IMR-90 (cell line): Measurements from ENCODE around the gene LRRC4. TPM values are rescaled to one million over a fixed set of nuclear protein-coding genes. Genes with fewer than 3 reads are reported as not detected.

Experiments used
- ATAC-seq: fragments of 200-7000 bp; cut with Tn5 transposase; 2 replicates; pipeline ENCODE4 v1.9.1; 2020; ENCODE audit warnings: low read depth, mild to moderate bottlenecking, moderate library complexity
- BruUV-seq: library from RNA; stranded (reverse); fragments of 400-500 nt; replicated peaks from 2 replicates; lab custom pipeline; 2021; lab: Mats Ljungman, UMichigan
- CTCF ChIA-PET: fragments of 300-600 bp; formaldehyde crosslinking; extraction: SDS; loops from one replicate; lab custom pipeline; 2021; ENCODE audit warnings: antibody characterized with exemption; lab: Yijun Ruan, JAX
- POLR2A ChIA-PET: fragments of 300-600 bp; sonication (Branson Sonifier 250); formaldehyde crosslinking; loops from one replicate; lab custom pipeline; 2022; ENCODE audit warnings: antibody characterized with exemption; ENCODE audit not compliant: unreplicated experiment; lab: Charles Lee
- DNase-seq: peaks from one replicate; pipeline ENCODE4 v3.0.0; 2013
- H2AFZ ChIP-seq: replicated peaks from 2 replicates; pipeline ENCODE3; 2013; ENCODE audit warnings: low read length, mild to moderate bottlenecking; ENCODE audit not compliant: poor library complexity
- H2AK5ac ChIP-seq: 2 replicates; pipeline ENCODE4 v1.6.1; 2013; ENCODE audit warnings: low read depth, low read length, inconsistent platforms
- H2AK9ac ChIP-seq: replicated peaks from 2 replicates; pipeline ENCODE3; 2013; ENCODE audit warnings: mild to moderate bottlenecking, low read depth, low read length, moderate library complexity; ENCODE audit not compliant: poor library complexity
- H2BK120ac ChIP-seq: 2 replicates; pipeline ENCODE4 v1.6.1; 2013; ENCODE audit warnings: low read depth, low read length, inconsistent platforms
- H2BK15ac ChIP-seq: 3 replicates; pipeline ENCODE4 v1.6.1; 2013; ENCODE audit warnings: low read depth, low read length, inconsistent platforms
- H2BK20ac ChIP-seq: 2 replicates; pipeline ENCODE4 v1.6.1; 2013; ENCODE audit warnings: low read depth, mild to moderate bottlenecking, inconsistent platforms, low read length, moderate library complexity
- H2BK5ac ChIP-seq: 2 replicates; pipeline ENCODE4 v1.6.1; 2013; ENCODE audit warnings: mild to moderate bottlenecking, low read depth, low read length, inconsistent platforms; ENCODE audit not compliant: poor library complexity, severe bottlenecking
- H3K14ac ChIP-seq: replicated peaks from 2 replicates; pipeline ENCODE4 v1.6.1; 2013; ENCODE audit warnings: low read depth, low read length, inconsistent platforms
- H3K18ac ChIP-seq: 2 replicates; pipeline ENCODE4 v1.6.1; 2013; ENCODE audit warnings: low read depth, low read length, control low read depth
- H3K23ac ChIP-seq: 2 replicates; pipeline ENCODE4 v1.6.1; 2013; ENCODE audit warnings: low read depth, low read length, inconsistent platforms
- H3K27ac ChIP-seq: 2 replicates; pipeline ENCODE4 v1.5.1; 2013; ENCODE audit warnings: mild to moderate bottlenecking, control low read depth, low read length; ENCODE audit not compliant: insufficient read depth
- H3K27me3 ChIP-seq: 2 replicates; pipeline ENCODE4 v1.6.1; 2013; ENCODE audit warnings: low read length; ENCODE audit not compliant: control insufficient read depth, insufficient read depth
- H3K36me3 ChIP-seq: 2 replicates; pipeline ENCODE4 v1.6.1; 2013; ENCODE audit warnings: low read length, mixed read lengths; ENCODE audit not compliant: control insufficient read depth, insufficient read depth
- H3K4ac ChIP-seq: 2 replicates; pipeline ENCODE4 v1.6.1; 2013; ENCODE audit warnings: low read depth, low read length, inconsistent platforms
- H3K4me1 ChIP-seq: 2 replicates; pipeline ENCODE4 v1.6.1; 2013; ENCODE audit warnings: low read length, mixed read lengths; ENCODE audit not compliant: control insufficient read depth, insufficient read depth
- H3K4me2 ChIP-seq: 2 replicates; pipeline ENCODE4 v1.6.1; 2013; ENCODE audit warnings: low read depth, mild to moderate bottlenecking, control low read depth, low read length, moderate library complexity
- H3K4me3 ChIP-seq: 2 replicates; pipeline ENCODE4 v1.5.1; 2013; ENCODE audit warnings: low read depth, mild to moderate bottlenecking, control low read depth, low read length, moderate library complexity; ENCODE audit not compliant: insufficient read depth
- H3K56ac ChIP-seq: 2 replicates; pipeline ENCODE4 v1.6.1; 2013; ENCODE audit warnings: low read length, inconsistent platforms; ENCODE audit not compliant: insufficient read depth; ENCODE audit errors: extremely low read depth
- H3K79me1 ChIP-seq, 2 experiments: 2 replicates each; pipeline ENCODE4 v1.6.1; 2013; ENCODE audit warnings: low read length in 2 of 2, inconsistent platforms in 1 of 2, low read depth in 1 of 2
- H3K9ac ChIP-seq: 2 replicates; pipeline ENCODE4 v1.6.1; 2013; ENCODE audit warnings: low read depth, low read length, control low read depth
- H3K9me1 ChIP-seq: 2 replicates; pipeline ENCODE4 v1.6.1; 2013; ENCODE audit warnings: low read length, inconsistent platforms; ENCODE audit not compliant: insufficient read depth
- H3K9me3 ChIP-seq: 2 replicates; pipeline ENCODE4 v1.6.1; 2013; ENCODE audit warnings: low read length; ENCODE audit not compliant: control insufficient read depth, insufficient read depth
- H4K20me1 ChIP-seq: 2 replicates; pipeline ENCODE4 v1.6.1; 2013; ENCODE audit warnings: low read length, inconsistent platforms; ENCODE audit not compliant: insufficient read depth
- H4K5ac ChIP-seq: 2 replicates; pipeline ENCODE4 v1.6.1; 2013; ENCODE audit warnings: mild to moderate bottlenecking, low read depth, low read length, control low read depth
- H4K8ac ChIP-seq, 2 experiments: 2 replicates each; pipeline ENCODE4 v1.6.1; 2013; ENCODE audit warnings: low read depth in 2 of 2, low read length in 2 of 2, control low read depth in 1 of 2, inconsistent platforms in 1 of 2
- H4K91ac ChIP-seq: 2 replicates; pipeline ENCODE4 v1.6.1; 2013; ENCODE audit warnings: low read depth, low read length, inconsistent platforms; ENCODE audit not compliant: insufficient read depth
- BHLHE40 ChIP-seq: fragments of 150-350 bp; IDR thresholded peaks from 2 replicates; pipeline ENCODE4 v1.6.1; 2016; ENCODE audit warnings: mild to moderate bottlenecking, low read depth, low read length
- CEBPB ChIP-seq: IDR thresholded peaks from 2 replicates; pipeline ENCODE4 v1.6.1; 2012; ENCODE audit warnings: low read depth, low read length, improper control_type of control experiment
- CHD1 ChIP-seq: IDR thresholded peaks from 2 replicates; pipeline ENCODE4 v1.6.1; 2012; ENCODE audit warnings: low read depth, low read length, improper control_type of control experiment
- FOS ChIP-seq: fragments of 150-350 bp; IDR thresholded peaks from 2 replicates; pipeline ENCODE4 v1.6.1; 2016; ENCODE audit warnings: low read depth, low read length
- MAFK ChIP-seq: IDR thresholded peaks from 2 replicates; pipeline ENCODE4 v1.6.1; 2012; ENCODE audit warnings: low read depth, low read length, improper control_type of control experiment
- MAZ ChIP-seq: IDR thresholded peaks from 2 replicates; pipeline ENCODE4 v1.6.1; 2012; ENCODE audit warnings: low read depth, mild to moderate bottlenecking, low read length, improper control_type of control experiment, moderate library complexity, borderline replicate concordance
- MXI1 ChIP-seq: IDR thresholded peaks from 2 replicates; pipeline ENCODE4 v1.6.1; 2012; ENCODE audit warnings: low read depth, mild to moderate bottlenecking, low read length, moderate library complexity, borderline replicate concordance
- NFE2L2 ChIP-seq: fragments of 150-350 bp; IDR thresholded peaks from 2 replicates; pipeline ENCODE4 v1.6.1; 2016; ENCODE audit warnings: low read depth, mild to moderate bottlenecking, low read length
- POLR2A ChIP-seq: IDR thresholded peaks from 2 replicates; pipeline ENCODE4 v1.6.1; 2012; ENCODE audit warnings: mild to moderate bottlenecking, low read depth, low read length
- RAD21 ChIP-seq: IDR thresholded peaks from 2 replicates; pipeline ENCODE4 v1.6.1; 2012; ENCODE audit warnings: low read length, improper control_type of control experiment
- RCOR1 ChIP-seq: IDR thresholded peaks from 2 replicates; pipeline ENCODE4 v1.6.1; 2012; ENCODE audit warnings: mild to moderate bottlenecking, low read length, improper control_type of control experiment; ENCODE audit not compliant: insufficient replicate concordance
- RFX5 ChIP-seq: IDR thresholded peaks from 2 replicates; pipeline ENCODE4 v1.8.0; 2012; ENCODE audit warnings: low read depth, mild to moderate bottlenecking, low read length, moderate library complexity
- SMC3 ChIP-seq: fragments of 150-350 bp; IDR thresholded peaks from 2 replicates; pipeline ENCODE4 v1.6.1; 2016; ENCODE audit warnings: low read depth, mild to moderate bottlenecking, antibody characterized with exemption, low read length, moderate library complexity
- WGBS, 2 experiments: methylation state at CpG; one replicate each; pipeline versions ENCODE4 v1.1.5 to v1.1.7; 2013; ENCODE audit warnings: missing lambda C conversion rate in 2 of 2; ENCODE audit not compliant: insufficient read length in 1 of 2; ENCODE audit errors: extremely low coverage in 2 of 2; 5-methylcytosine and 5-hydroxymethylcytosine counted together
- dilution Hi-C: fragments of 300-500 bp; cut with HindIII; formaldehyde crosslinking; loops from one replicate; pipeline ENCODE4 v1.14.3; 2018; ENCODE audit warnings: low sequenced_read_pairs; ENCODE audit not compliant: unreplicated experiment
- in situ Hi-C: fragments of 300-500 bp; cut with MboI; formaldehyde crosslinking; loops from 3 replicates; pipeline ENCODE4 v1.14.3; 2019; ENCODE audit warnings: low sequenced_read_pairs, inconsistent platforms, mixed read lengths
- intact Hi-C: fragments of 100-400 bp; cut with micrococcal nuclease; formaldehyde crosslinking; loops from 2 replicates; pipeline ENCODE4 v1.10.0; 2022
- polyA plus RNA-seq, 3 experiments: library from polyadenylated mRNA; depleted of rRNA; stranded (reverse); fragments of >200 nt; gene quantifications; 2 replicates each; pipeline ENCODE4 v1.2.3, GENCODE V29; 2012; ENCODE audit warnings: low replicate concordance in 1 of 3
- total RNA-seq: library from RNA; depleted of rRNA; stranded (reverse); fragments of >200 nt; gene quantifications from 2 replicates; pipeline ENCODE4 v1.2.3, GENCODE V29; 2012
- TF ChIP-seq, protein P1 (sequence below): conservative IDR thresholded peaks from 2 replicates; pipeline ENCODE4 v1.5.1; 2012; ENCODE audit warnings: mild to moderate bottlenecking, low read depth, low read length, improper control_type of control experiment
- TF ChIP-seq, protein P2 (sequence below): fragments of 150-350 bp; IDR thresholded peaks from 2 replicates; pipeline ENCODE4 v1.6.1; 2016; ENCODE audit warnings: low read depth, mild to moderate bottlenecking, low read length, moderate library complexity, borderline replicate concordance
- TF ChIP-seq, protein P3 (sequence below): fragments of 150-350 bp; IDR thresholded peaks from 2 replicates; pipeline ENCODE4 v1.6.1; 2017; ENCODE audit warnings: mild to moderate bottlenecking, antibody characterized with exemption, low read length, low read depth

Gene LRRC4
- total and polyA plus RNA-seq, 2 of the 4 experiments (the other 2 are of a cell fraction), result 0.54 to 0.55 TPM

DNA sequence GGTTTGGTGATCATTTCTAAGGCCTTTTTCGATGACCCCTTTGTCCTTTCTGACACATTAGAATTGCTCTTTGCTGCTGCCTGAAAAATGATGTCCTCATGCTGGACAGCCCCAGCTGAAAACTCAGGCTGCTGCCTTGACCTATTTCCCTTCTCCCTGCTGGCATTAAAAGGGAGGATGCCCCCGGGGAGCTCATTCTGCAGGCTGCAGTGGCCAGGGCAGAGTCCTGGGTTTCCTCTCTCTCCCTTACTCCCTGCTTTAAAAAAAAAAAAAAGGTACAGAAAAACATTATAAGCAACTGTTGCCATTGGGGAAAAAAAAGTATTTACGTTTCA is 35.4 kb downstream of the LRRC4 start:
- ChIA-PET POLR2A (interaction anchor here (0.6 kb wide), 1 partner anchor 115 kb away, joined by 9 read pairs; no protein-coding TSS in a partner anchor), CTCF (interaction anchor here (1.2 kb wide), 1 partner anchor 15 kb away, joined by 5 read pairs; no protein-coding TSS in a partner anchor)
- Histone ChIP-seq H2BK15ac (no peak overlapping the region), H3K9ac (no peak overlapping the region), H3K9me1 (peaks cover 28% of the 10 kb centered on the region), H3K4me2 (peak overlapping the region; percentile 45), H3K27ac (peak overlapping the region; percentile 8; the same call in 1 of the 2 replicates), H4K8ac (no peak overlapping the region), H3K18ac (no peak overlapping the region), H3K27me3 (no peaks in the 10 kb centered on the region), H2BK20ac (peak overlapping the region; percentile 18; the same call in 1 of the 2 replicates), H3K14ac (no peak overlapping the region; the same call in 1 of the 2 replicates), H3K23ac (peak overlapping the region; percentile 76), H3K56ac (no peak overlapping the region), H4K91ac (no peak overlapping the region), H4K20me1 (peaks cover 44% of the 10 kb centered on the region), H2AK5ac (no peak overlapping the region), H3K4me3 (no peak overlapping the region), H3K4ac (peak overlapping the region; percentile 16; the same call in 1 of the 2 replicates), H3K4me1 (peaks cover 13% of the 10 kb centered on the region), H2AFZ (no peak overlapping the region), H3K9me3 (no peaks in the 10 kb centered on the region), H4K5ac (no peak overlapping the region), H3K36me3 (peaks cover 19% of the 10 kb centered on the region), H2BK120ac (no peak overlapping the region; the same call in 1 of the 2 replicates), H2BK5ac (no peak overlapping the region), H3K79me1 (peaks cover 39 to 78% of the 10 kb centered on the region in 2 experiments), H2AK9ac (no peak overlapping the region)
- no CpG with 5 or more reads among the region's 3 CpGs for WGBS, 2 experiments
- TF ChIP-seq, protein P1, sequence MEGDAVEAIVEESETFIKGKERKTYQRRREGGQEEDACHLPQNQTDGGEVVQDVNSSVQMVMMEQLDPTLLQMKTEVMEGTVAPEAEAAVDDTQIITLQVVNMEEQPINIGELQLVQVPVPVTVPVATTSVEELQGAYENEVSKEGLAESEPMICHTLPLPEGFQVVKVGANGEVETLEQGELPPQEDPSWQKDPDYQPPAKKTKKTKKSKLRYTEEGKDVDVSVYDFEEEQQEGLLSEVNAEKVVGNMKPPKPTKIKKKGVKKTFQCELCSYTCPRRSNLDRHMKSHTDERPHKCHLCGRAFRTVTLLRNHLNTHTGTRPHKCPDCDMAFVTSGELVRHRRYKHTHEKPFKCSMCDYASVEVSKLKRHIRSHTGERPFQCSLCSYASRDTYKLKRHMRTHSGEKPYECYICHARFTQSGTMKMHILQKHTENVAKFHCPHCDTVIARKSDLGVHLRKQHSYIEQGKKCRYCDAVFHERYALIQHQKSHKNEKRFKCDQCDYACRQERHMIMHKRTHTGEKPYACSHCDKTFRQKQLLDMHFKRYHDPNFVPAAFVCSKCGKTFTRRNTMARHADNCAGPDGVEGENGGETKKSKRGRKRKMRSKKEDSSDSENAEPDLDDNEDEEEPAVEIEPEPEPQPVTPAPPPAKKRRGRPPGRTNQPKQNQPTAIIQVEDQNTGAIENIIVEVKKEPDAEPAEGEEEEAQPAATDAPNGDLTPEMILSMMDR, result no peak
- TF ChIP-seq MAFK, result no peak
- no peak for TF ChIP-seq RFX5
- TF ChIP-seq BHLHE40, result no peak
- TF ChIP-seq POLR2A, result no peak
- TF ChIP-seq, protein P2, sequence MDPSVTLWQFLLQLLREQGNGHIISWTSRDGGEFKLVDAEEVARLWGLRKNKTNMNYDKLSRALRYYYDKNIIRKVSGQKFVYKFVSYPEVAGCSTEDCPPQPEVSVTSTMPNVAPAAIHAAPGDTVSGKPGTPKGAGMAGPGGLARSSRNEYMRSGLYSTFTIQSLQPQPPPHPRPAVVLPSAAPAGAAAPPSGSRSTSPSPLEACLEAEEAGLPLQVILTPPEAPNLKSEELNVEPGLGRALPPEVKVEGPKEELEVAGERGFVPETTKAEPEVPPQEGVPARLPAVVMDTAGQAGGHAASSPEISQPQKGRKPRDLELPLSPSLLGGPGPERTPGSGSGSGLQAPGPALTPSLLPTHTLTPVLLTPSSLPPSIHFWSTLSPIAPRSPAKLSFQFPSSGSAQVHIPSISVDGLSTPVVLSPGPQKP, result no peak
- TF ChIP-seq RAD21, result no peak
- no peak for TF ChIP-seq MAZ
- no peak for TF ChIP-seq RCOR1
- TF ChIP-seq MXI1, result no peak
- TF ChIP-seq CHD1, result no peak
- no peak for TF ChIP-seq SMC3
- TF ChIP-seq CEBPB, result no peak
- no peak for TF ChIP-seq FOS
- no peak for TF ChIP-seq NFE2L2
- TF ChIP-seq, protein P3, sequence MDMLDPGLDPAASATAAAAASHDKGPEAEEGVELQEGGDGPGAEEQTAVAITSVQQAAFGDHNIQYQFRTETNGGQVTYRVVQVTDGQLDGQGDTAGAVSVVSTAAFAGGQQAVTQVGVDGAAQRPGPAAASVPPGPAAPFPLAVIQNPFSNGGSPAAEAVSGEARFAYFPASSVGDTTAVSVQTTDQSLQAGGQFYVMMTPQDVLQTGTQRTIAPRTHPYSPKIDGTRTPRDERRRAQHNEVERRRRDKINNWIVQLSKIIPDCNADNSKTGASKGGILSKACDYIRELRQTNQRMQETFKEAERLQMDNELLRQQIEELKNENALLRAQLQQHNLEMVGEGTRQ, result no peak
- in situ Hi-C loops, result no loop called here
- dilution Hi-C loops, result no loop called here
- peak; percentile 47 for ATAC-seq
- BruUV-seq, result no TSS peak
- no peak for DNase-seq
- intact Hi-C loops, result no loop called here
